ENCODE measurements around the gene TBX21. TPM values are rescaled to one million over a fixed set of nuclear protein-coding genes. Genes with fewer than 3 reads are reported as not detected.

TBX21 gene
- total RNA-seq, 1 donor from 2014 or later: not detected

- no peak overlapping the region for H3K4me3 ChIP-seq (ENCODE audit: low read depth, low read length)
- peaks cover 27% of the 10 kb centered on the region for H3K27me3 ChIP-seq (ENCODE audit: control insufficient read depth, insufficient read depth, low read length)
- no peak for DNase-seq (ENCODE audit: low read depth)
- peak; percentile 45 for TF ChIP-seq CTCF (IDR thresholded peaks at IDR 0.05; ENCODE audit: insufficient read depth, low read length, poor library complexity, severe bottlenecking)
- H3K36me3 ChIP-seq (ENCODE audit: control insufficient read depth, insufficient read depth, low read length): no peaks in the 10 kb centered on the region
Measured at GRCh38 chr17:47789611-47790561, 56.9 kb downstream of the TBX21 start.

DNA sequence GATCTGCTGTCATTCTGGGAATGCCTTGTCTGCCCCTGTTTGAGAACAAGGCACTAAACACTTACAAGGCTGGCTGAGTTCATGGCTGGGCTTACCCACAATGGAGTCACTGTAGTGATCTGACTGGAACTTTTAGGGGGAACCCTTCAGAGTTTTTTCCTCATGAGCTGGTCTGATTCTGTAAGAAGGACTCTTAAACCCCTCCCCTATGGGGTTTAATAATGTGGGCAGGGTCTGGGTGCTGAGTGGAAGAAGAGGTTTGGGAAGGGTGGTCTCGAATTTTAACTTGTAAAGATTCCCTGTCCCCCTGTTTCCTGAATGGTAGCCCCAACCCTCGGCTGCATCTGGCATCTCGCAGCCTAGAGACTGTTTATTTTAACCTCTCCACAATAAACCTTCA, 58.0 kb downstream of the TBX21 start:
- Histone ChIP-seq H3K4me3 (ENCODE audit: low read depth, low read length) (no peak overlapping the region), H3K36me3 (ENCODE audit: control insufficient read depth, insufficient read depth, low read length) (no peaks in the 10 kb centered on the region), H3K27me3 (ENCODE audit: control insufficient read depth, insufficient read depth, low read length) (peaks cover 27% of the 10 kb centered on the region)
- no peak for DNase-seq (ENCODE audit: low read depth)
- no peak for TF ChIP-seq CTCF (IDR thresholded peaks at IDR 0.05; ENCODE audit: insufficient read depth, low read length, poor library complexity, severe bottlenecking)

GRCh38 chr17:47792457-47792856, 59.4 kb downstream of the TBX21 start:
- Histone ChIP-seq H3K4me3 (ENCODE audit: low read depth, low read length) (no peak overlapping the region), H3K36me3 (ENCODE audit: control insufficient read depth, insufficient read depth, low read length) (no peaks in the 10 kb centered on the region), H3K27me3 (ENCODE audit: control insufficient read depth, insufficient read depth, low read length) (peaks cover 27% of the 10 kb centered on the region)
- DNase-seq (ENCODE audit: low read depth): no peak
- TF ChIP-seq CTCF (IDR thresholded peaks at IDR 0.05; ENCODE audit: insufficient read depth, low read length, poor library complexity, severe bottlenecking): no peak

DNA sequence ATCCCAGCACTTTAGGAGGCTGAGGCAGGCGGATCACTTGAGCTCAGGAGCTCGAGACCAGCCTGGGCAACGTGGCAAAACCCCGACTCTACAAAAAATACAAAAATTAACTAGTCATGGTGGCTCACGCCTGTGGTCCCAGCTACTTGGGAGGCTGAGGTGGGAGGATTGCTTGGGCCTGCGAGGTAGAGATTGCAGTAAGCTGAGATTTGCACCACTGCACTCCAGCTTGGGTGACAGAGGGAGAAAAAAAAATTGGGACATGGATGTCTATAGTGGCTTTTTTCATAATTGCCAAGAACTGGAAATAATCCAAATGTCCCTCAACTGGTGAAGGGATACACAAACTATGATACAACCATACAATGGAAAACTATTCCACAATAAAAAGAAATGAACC, 59.9 kb downstream of the TBX21 start:
- DNase-seq (ENCODE audit: low read depth): no peak
- H3K27me3 ChIP-seq (ENCODE audit: control insufficient read depth, insufficient read depth, low read length): peaks cover 26% of the 10 kb centered on the region
- no peak overlapping the region for H3K4me3 ChIP-seq (ENCODE audit: low read depth, low read length)

More for the DNA sequence above, 59.9 kb downstream of the TBX21 start:
- no peak for TF ChIP-seq CTCF (IDR thresholded peaks at IDR 0.05; ENCODE audit: insufficient read depth, low read length, poor library complexity, severe bottlenecking)
- H3K36me3 ChIP-seq (ENCODE audit: control insufficient read depth, insufficient read depth, low read length): no peaks in the 10 kb centered on the region

Other genes with a start within 250 kb of the TBX21 start
- gene NPEPPS, start 202.1 kb upstream of the TBX21 start, total RNA-seq: 71.0 and 72.7 TPM in 2 replicates
- gene KPNB1, start 83.3 kb upstream of the TBX21 start, total RNA-seq: 249 and 270 TPM in 2 replicates
- gene TBKBP1, start 39.1 kb upstream of the TBX21 start, total RNA-seq: 8.3 and 9.7 TPM in 2 replicates
- 11.0 and 12.7 TPM in 2 replicates for gene OSBPL7, start 88.6 kb downstream of the TBX21 start, total RNA-seq
- 59.7 and 60.1 TPM in 2 replicates for gene MRPL10, start 98.3 kb downstream of the TBX21 start, total RNA-seq
- 0.38 and 0.41 TPM in 2 replicates for gene LRRC46, start 98.4 kb downstream of the TBX21 start, total RNA-seq
- gene SCRN2, start 108.0 kb downstream of the TBX21 start, total RNA-seq: 30.1 and 31.7 TPM in 2 replicates
- 0.62 and 2.5 TPM in 2 replicates for gene SP6, start 117.9 kb downstream of the TBX21 start, total RNA-seq
- 2.2 and 5.1 TPM in 2 replicates for gene SP2, start 163.0 kb downstream of the TBX21 start, total RNA-seq
- gene PNPO, start 208.3 kb downstream of the TBX21 start, total RNA-seq: 39.7 and 43.5 TPM in 2 replicates
- 0.27 and 0.92 TPM in 2 replicates for gene PRR15L, start 224.6 kb downstream of the TBX21 start, total RNA-seq
- 95.1 and 110 TPM in 2 replicates for gene CDK5RAP3, start 237.9 kb downstream of the TBX21 start, total RNA-seq